Urothelium cell line (cell line): ENCODE measurements around the gene DPPA2.
A peak's percentile ranks its signal among the peaks of the same experiment; 100 is the strongest.
"Not testable (repeated sequence)": the region's sequence is repeated elsewhere in the genome, so short reads cannot be mapped to it uniquely, and the experiment has no call there.

Source experiments
- DNase-seq: peaks from one replicate; pipeline ENCODE4 v3.0.0; 2011; ENCODE audit warnings: low spot score, mixed read lengths
- FAIRE-seq: peaks from 2 replicates; lab custom pipeline; 2011; peaks lifted over from hg19 to GRCh38; lab: Jason Lieb, UNC

The DPPA2 gene

GRCh38 chr3:109316162-109316730 lies at the start of gene DPPA2:
Gene DPPA2, minus strand, starts transcription at chr3:109316517. Its CDS starts 1,975 bp downstream, at chr3:109314542.
- DNase-seq (peak; percentile 26), FAIRE-seq (no peak)

GRCh38 chr3:109364088-109364487 lies 47.8 kb upstream of the DPPA2 start:
- DNase-seq = no peak
- no peak for FAIRE-seq

- DNase-seq (no peak), FAIRE-seq (no peak)
These were observed 47.3 kb upstream of the DPPA2 start for GRCh38 chr3:109363634-109364033.

- no peak for FAIRE-seq
- DNase-seq = no peak
These were observed 46.5 kb upstream of the DPPA2 start for GRCh38 chr3:109362823-109363222.

GRCh38 chr3:109358809-109359208 lies 42.5 kb upstream of the DPPA2 start:
- FAIRE-seq, DNase-seq: not testable (repeated sequence)

GRCh38 chr3:109356442-109357155 lies 40.3 kb upstream of the DPPA2 start:
- DNase-seq (no peak), FAIRE-seq (no peak)

GRCh38 chr3:109355625-109356441 lies 39.5 kb upstream of the DPPA2 start:
- FAIRE-seq (no peak), DNase-seq (no peak)

GRCh38 chr3:109353057-109353456 lies 36.7 kb upstream of the DPPA2 start:
- no peak for FAIRE-seq
- no peak for DNase-seq

- DNase-seq (no peak), FAIRE-seq (no peak)
These were observed 34.9 kb upstream of the DPPA2 start for GRCh38 chr3:109351231-109351630.

- no peak for FAIRE-seq
- no peak for DNase-seq
These were observed 30.5 kb upstream of the DPPA2 start for GRCh38 chr3:109346770-109347295.

GRCh38 chr3:109346099-109346498 lies 29.8 kb upstream of the DPPA2 start:
- FAIRE-seq = no peak
- DNase-seq = no peak

GRCh38 chr3:109339714-109340648 lies 23.7 kb upstream of the DPPA2 start:
- DNase-seq = no peak
- FAIRE-seq = no peak

GRCh38 chr3:109339197-109339596 lies 22.9 kb upstream of the DPPA2 start:
- DNase-seq = no peak
- FAIRE-seq = no peak

GRCh38 chr3:109338322-109338721 lies 22.0 kb upstream of the DPPA2 start:
- FAIRE-seq (no peak), DNase-seq (no peak)

GRCh38 chr3:109337393-109337792 lies 21.1 kb upstream of the DPPA2 start, which contains the start of gene DPPA4:
Gene DPPA4, minus strand, starts transcription at chr3:109337546. Its CDS starts 29 bp downstream, at chr3:109337517.
- DNase-seq = no peak
- no peak for FAIRE-seq

GRCh38 chr3:109336291-109336861 lies 20.1 kb upstream of the DPPA2 start:
- no peak for FAIRE-seq
- DNase-seq = no peak

GRCh38 chr3:109334572-109334971 lies 18.3 kb upstream of the DPPA2 start:
- DNase-seq (no peak), FAIRE-seq (no peak)

- FAIRE-seq (no peak), DNase-seq (no peak)
These were observed 15.4 kb upstream of the DPPA2 start for GRCh38 chr3:109331692-109332091.

GRCh38 chr3:109330405-109330804 lies 14.1 kb upstream of the DPPA2 start:
- FAIRE-seq (no peak), DNase-seq (no peak)

- FAIRE-seq (no peak), DNase-seq (no peak)
These were observed 11.9 kb upstream of the DPPA2 start for GRCh38 chr3:109328202-109328601.
